Ovary (tissue), 9 donors: ENCODE results near the gene GRID2IP. TPM values are rescaled to one million over a fixed set of nuclear protein-coding genes. Genes with fewer than 3 reads are reported as not detected.

Experiments
- DNase-seq, 5 donors: peaks; one replicate each; pipeline ENCODE4 v3.0.0-alpha.2; 2019 to 2020
- H3K27ac ChIP-seq, 2 donors: fragments of 200-600 bp; one replicate each; pipeline versions ENCODE4 v1.5.1 to v1.8.0; 2019 to 2022
- H3K27me3 ChIP-seq: fragments of 200-600 bp; one replicate; pipeline ENCODE4 v1.8.0; 2022
- H3K36me3 ChIP-seq: fragments of 200-600 bp; sonication (generic); one replicate; pipeline ENCODE4 v1.5.1; 2019
- H3K4me1 ChIP-seq: one replicate; pipeline ENCODE4 v1.8.1; 2013; ENCODE audit warnings: mild to moderate bottlenecking, moderate library complexity; ENCODE audit not compliant: insufficient read depth
- H3K4me3 ChIP-seq: fragments of 200-600 bp; sonication (generic); one replicate; pipeline ENCODE4 v1.5.1; 2017
- H3K9me3 ChIP-seq, 2 donors: fragments of 200-600 bp in 1 of 2; sonication (generic) in 1 of 2; one replicate each; pipeline versions ENCODE4 v1.5.1 to v1.8.1; 2013 to 2019; ENCODE audit warnings: mild to moderate bottlenecking in 1 of 2, moderate library complexity in 1 of 2
- EP300 ChIP-seq: sonication (generic); formaldehyde crosslinking; IDR thresholded peaks from one replicate; pipeline ENCODE4 v1.6.1; 2017; ENCODE audit warnings: antibody characterized with exemption
- POLR2A ChIP-seq: fragments of 450-650 bp; IDR thresholded peaks from one replicate; pipeline ENCODE4 v1.6.1; 2017; ENCODE audit warnings: antibody characterized with exemption, mild to moderate bottlenecking, moderate library complexity
- WGBS, 3 donors: extraction: QIAGEN DNeasy Blood & Tissue Kit in 1 of 3; methylation state at CpG; one replicate each; pipeline versions ENCODE4 v1.1.5 to v1.1.7; 2013 to 2017; 5-methylcytosine and 5-hydroxymethylcytosine counted together
- intact Hi-C, 4 donors: fragments of 100-400 bp; cut with DNase I; formaldehyde crosslinking; loops; one replicate each; pipeline versions ENCODE4 v1.11.0 to v1.15.1; 2022 to 2023
- polyA plus RNA-seq, 2 donors: library from polyadenylated mRNA; stranded (reverse); fragments of 200-250 nt in 1 of 2; fragments of 350-450 nt in 1 of 2; fragmentation: Illumina TruSeq in 1 of 2; extraction: RNeasy Lipid Tissue Mini Kit (QIAGEN cat#74804) in 1 of 2; gene quantifications; one replicate each; pipeline ENCODE4 v1.2.3, GENCODE V29; 2013 to 2014
- total RNA-seq, 7 donors: library from RNA; depleted of rRNA in 2 of 7; stranded (reverse); fragments of >200 nt in 2 of 7; fragmentation: NEBNext Ultra II Directional in 3 of 7; extraction: Animal tissue kit (Norgen Biotek cat#: 25700) in 3 of 7; gene quantifications; one replicate each; pipeline versions ENCODE4 v1.1.0 to v1.2.4, GENCODE V29; 2016 to 2023
- TF ChIP-seq, protein P1 (sequence below), 3 donors: fragments of 450-650 bp in 2 of 3; fragments of 200-600 bp in 1 of 3; IDR thresholded peaks; one replicate each; pipeline versions ENCODE4 v1.5.1 to v1.8.0; 2016 to 2022; ENCODE audit warnings: antibody characterized with exemption in 3 of 3, mild to moderate bottlenecking in 1 of 3
- donor health status: DM: no; HTN: no; CAD: no; lungs with moderate emphysema.
- donor health status: DM: no; HTN: no; CAD: no.
- donor health status: Bipolar disorder and iron deficiency.
- donor health status: DM: yes; HTN: yes; CAD: no.
- donor health status: DM: no; HTN: no; CAD: no.
- donor health status: DM: yes; HTN: yes; CAD: no.

The GRID2IP gene
- total and polyA plus RNA-seq, 9 donors = 0.07 to 0.51 (median 0.39) TPM; not detected in 1

DNA sequence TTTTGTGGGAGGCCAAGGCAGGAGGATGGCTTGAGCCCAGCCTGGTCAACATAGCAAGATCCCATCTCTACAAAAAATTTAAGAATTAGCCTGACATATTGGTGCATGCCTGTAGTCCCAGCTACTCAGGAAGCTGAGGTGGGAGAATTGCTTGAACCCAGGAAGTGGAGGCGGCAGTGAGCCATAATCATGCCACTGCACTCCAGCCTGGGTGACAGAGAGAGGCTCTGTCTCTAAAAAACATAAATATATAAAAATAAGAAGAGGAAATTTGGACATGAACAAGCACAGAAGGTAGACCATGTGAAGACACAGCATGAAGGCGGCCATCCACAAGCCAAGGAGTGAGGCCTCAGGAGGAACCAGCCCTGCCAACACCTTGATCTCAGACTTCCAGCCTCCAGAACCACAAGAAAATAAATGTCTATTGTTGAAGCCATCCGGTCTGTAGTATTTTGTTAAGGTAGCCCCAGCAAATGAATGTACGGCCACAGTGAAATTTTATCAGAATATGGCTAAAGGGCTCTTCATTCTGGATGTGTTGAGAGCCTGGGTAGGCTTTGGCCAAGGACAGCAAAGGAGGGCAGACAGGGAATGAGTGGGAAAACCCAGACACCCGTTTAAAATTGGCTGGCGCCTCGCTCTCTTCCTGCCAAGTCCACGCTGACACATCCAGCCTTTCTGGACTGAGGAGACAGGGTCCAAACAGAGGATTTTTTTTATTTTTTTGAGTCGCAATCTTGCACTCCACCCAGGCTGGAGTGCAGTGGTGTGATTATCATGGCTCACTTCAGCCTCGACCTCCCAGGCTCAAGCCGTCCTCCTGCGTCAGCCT, 12.9 kb upstream of the GRID2IP start:
- 74 to 82% (median 77%) methylated on average over 12 of the region's 12 CpGs for WGBS, 3 donors
- Histone ChIP-seq H3K36me3 (no peaks in the 10 kb centered on the region), H3K4me1 (no peaks in the 10 kb centered on the region), H3K27ac (no peak overlapping the region), H3K27me3 (no peaks in the 10 kb centered on the region), H3K4me3 (no peak overlapping the region), H3K9me3 (no peaks in the 10 kb centered on the region)
- no peak for TF ChIP-seq EP300
- TF ChIP-seq, protein P1, sequence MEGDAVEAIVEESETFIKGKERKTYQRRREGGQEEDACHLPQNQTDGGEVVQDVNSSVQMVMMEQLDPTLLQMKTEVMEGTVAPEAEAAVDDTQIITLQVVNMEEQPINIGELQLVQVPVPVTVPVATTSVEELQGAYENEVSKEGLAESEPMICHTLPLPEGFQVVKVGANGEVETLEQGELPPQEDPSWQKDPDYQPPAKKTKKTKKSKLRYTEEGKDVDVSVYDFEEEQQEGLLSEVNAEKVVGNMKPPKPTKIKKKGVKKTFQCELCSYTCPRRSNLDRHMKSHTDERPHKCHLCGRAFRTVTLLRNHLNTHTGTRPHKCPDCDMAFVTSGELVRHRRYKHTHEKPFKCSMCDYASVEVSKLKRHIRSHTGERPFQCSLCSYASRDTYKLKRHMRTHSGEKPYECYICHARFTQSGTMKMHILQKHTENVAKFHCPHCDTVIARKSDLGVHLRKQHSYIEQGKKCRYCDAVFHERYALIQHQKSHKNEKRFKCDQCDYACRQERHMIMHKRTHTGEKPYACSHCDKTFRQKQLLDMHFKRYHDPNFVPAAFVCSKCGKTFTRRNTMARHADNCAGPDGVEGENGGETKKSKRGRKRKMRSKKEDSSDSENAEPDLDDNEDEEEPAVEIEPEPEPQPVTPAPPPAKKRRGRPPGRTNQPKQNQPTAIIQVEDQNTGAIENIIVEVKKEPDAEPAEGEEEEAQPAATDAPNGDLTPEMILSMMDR (IDR thresholded peaks at IDR 0.05) = no peak
- no peak for TF ChIP-seq POLR2A
- DNase-seq = no peak
- intact Hi-C loops = no loop called here

DNA sequence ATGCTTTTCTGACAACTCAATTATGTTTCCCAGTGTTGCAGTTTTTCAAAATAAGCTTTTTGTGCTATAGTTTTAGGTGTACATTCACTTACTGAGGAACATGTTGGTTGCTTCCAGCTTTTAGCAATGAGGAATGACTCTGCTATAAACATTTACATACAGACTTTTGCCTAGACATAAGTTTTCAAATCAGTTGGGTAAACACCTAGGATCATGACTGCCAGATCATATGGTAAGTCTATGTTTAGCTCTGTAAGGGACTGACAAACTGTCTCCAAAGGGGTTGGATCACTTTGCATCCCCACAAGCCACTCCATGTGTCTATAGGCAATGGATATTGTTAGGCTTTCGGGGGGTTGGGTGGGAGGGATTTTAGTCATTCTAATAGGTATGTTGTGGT, 10.8 kb upstream of the GRID2IP start:
- Histone ChIP-seq H3K36me3 (no peaks in the 10 kb centered on the region), H3K9me3 (no peaks in the 10 kb centered on the region), H3K4me3 (no peak overlapping the region), H3K27ac (no peak overlapping the region), H3K27me3 (no peaks in the 10 kb centered on the region), H3K4me1 (no peaks in the 10 kb centered on the region)
- 80 to 93% (median 85%) methylated on average over 1 of the region's 1 CpG for WGBS, 3 donors
- DNase-seq = no peak
- intact Hi-C loops = no loop called here
- TF ChIP-seq POLR2A (no peak), EP300 (no peak)
- TF ChIP-seq, protein P1 (IDR thresholded peaks at IDR 0.05) = no peak

DNA sequence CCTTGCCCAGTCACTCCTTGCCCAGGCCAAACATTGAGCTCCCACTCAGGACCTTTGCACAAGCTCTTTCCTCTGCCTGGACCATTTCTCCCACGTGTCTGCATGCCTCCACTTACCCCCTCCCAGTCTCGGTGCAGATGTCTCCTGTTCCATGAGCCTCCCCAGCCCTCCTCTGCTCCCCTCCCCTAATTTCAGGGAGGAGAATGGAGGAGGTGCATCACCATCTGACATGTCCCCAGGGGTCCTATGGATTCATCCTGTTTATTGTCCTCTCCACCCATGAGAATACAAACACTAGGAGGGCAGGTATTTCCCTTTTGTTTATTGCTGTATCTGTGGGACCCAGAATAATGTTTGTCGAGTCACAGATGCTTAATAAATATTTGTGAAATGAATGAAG, 8.6 kb upstream of the GRID2IP start:
- intact Hi-C loops = no loop called here
- Histone ChIP-seq H3K4me1 (no peaks in the 10 kb centered on the region), H3K27me3 (no peaks in the 10 kb centered on the region), H3K27ac (no peak overlapping the region), H3K4me3 (no peak overlapping the region), H3K9me3 (no peaks in the 10 kb centered on the region), H3K36me3 (no peaks in the 10 kb centered on the region)
- no peak for TF ChIP-seq EP300
- TF ChIP-seq POLR2A = no peak
- TF ChIP-seq, protein P1 (IDR thresholded peaks at IDR 0.05) = no peak
- no peak for DNase-seq
- WGBS, 3 donors = 19 to 29% (median 27%) methylated on average over 3 of the region's 3 CpGs

DNA sequence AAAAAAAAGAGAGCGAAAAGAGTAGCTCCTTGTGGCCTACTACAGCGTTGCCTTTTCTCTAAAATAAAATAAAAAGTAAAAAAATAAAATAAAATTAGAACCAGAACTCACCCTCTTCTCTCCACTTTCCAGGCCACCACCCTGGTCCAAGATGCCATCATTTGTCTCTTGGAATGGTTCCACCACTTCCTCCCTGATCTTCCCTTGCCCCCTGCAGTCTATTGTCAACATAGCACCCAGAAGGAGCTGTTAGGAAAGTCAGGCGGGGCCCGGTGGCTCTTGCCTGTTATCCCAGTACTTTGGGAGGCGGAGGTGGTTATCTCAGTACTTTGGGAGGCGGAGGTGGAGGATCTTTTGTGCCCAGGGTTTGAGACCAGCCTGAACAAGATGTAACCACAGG, 7.6 kb upstream of the GRID2IP start:
- 49 to 59% (median 53%) methylated on average over 6 of the region's 6 CpGs for WGBS, 3 donors
- DNase-seq = no peak
- Histone ChIP-seq H3K4me3 (no peak overlapping the region), H3K9me3 (no peaks in the 10 kb centered on the region), H3K27ac (no peak overlapping the region), H3K36me3 (no peaks in the 10 kb centered on the region), H3K27me3 (no peaks in the 10 kb centered on the region), H3K4me1 (no peaks in the 10 kb centered on the region)
- intact Hi-C loops = no loop called here
- TF ChIP-seq, protein P1 (IDR thresholded peaks at IDR 0.05) = no peak
- TF ChIP-seq EP300 (no peak), POLR2A (no peak)
